GM19372 (cell line): ENCODE results near the gene NAGK.
A peak's percentile ranks its signal among the peaks of the same experiment; 100 is the strongest.
"Not testable (repeated sequence)": the region's sequence is repeated elsewhere in the genome, so short reads cannot be mapped to it uniquely, and the experiment has no call there.

Source experiments
- ATAC-seq: cut with Tn5 transposase; IDR thresholded peaks from one replicate; pipeline ENCODE4 v1.9.1; 2021; ENCODE audit warnings: mild to moderate bottlenecking, low read depth, moderate library complexity; ENCODE audit not compliant: unreplicated experiment

Gene NAGK

DNA sequence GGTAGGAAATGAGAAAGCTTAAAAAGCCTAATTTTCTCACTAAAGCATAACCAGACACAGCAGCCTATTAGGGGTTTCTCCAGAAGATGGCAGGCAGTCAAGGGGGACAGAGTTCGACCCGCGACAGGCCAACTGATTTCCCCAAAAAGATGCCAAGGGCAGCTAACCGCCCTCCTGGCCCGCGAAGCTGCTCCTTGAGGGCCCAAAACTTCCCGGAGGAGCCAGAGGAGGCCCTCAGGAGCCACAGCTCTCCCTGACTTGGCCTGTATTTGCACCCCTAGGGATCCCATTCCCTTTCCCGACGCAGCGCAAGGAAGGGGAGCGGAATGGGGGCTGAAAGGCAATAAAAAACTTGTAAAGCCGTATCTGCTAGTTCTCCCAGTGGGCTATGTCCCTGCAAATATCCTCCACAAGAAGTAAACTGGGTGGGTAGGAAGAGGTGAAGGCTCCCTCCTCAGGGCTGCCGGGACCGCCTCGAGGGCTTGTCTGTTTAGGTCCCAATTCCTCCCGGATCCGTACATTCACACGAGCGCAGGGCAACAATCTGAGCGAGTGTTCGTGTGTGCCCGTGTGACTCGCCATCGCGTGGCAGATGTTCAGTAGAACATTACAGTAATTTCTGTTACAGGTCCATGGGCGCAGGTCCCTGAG, 756 bp upstream of the NAGK start:
- ATAC-seq: no peak

DNA sequence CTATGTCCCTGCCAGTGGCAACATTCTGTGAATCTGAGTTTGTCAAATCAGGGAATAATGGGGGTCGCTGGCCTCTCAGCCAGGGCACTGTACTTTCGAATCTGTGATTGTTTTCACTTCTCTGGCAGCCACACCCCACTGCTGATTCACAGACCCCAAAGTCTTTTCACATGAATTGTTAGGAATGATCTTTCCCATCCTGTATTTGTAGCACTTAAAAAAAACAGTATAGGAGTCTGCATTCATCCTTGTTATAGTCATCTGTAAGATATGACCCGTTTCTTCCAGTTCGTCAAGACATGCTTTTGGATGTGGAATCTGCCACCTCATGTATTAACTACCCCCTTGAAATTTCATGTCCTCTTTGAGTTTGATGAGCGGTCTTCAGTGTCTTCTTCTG, 928 bp downstream of the NAGK start:
- no peak for ATAC-seq

DNA sequence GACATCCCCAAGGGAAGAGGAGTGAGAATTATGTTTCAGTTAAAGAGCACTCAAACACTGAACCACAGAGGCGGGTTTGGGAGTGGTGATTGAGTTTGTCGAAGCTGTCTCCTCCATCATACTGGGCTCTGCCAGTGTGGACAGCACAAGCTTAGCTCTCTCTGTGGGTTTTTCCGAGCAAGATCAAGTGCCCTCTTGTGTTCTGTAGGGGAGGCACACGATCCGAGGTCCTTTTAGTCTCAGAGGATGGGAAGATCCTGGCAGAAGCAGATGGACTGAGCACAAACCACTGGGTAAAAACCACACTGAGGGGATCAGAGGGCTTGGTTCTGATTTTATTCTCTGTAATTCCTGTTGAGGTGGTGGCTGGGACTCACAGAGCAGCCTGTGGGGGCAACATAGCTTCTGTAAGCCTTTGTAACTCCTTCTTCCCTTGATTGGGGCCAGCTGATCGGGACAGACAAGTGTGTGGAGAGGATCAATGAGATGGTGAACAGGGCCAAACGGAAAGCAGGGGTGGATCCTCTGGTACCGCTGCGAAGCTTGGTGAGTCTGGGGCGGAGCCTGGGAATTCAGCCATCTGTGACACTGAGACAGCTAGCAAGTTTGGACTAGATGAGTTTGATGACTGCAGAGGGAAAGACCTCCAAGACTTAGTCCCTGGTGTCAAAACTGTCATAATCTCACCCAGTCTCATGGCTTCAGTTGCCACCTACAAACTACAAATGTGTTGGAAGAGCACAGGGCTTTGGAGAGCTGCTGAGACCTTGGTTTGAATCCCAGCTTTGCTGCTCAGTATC, 2.0 kb downstream of the NAGK start:
- no peak for ATAC-seq

DNA sequence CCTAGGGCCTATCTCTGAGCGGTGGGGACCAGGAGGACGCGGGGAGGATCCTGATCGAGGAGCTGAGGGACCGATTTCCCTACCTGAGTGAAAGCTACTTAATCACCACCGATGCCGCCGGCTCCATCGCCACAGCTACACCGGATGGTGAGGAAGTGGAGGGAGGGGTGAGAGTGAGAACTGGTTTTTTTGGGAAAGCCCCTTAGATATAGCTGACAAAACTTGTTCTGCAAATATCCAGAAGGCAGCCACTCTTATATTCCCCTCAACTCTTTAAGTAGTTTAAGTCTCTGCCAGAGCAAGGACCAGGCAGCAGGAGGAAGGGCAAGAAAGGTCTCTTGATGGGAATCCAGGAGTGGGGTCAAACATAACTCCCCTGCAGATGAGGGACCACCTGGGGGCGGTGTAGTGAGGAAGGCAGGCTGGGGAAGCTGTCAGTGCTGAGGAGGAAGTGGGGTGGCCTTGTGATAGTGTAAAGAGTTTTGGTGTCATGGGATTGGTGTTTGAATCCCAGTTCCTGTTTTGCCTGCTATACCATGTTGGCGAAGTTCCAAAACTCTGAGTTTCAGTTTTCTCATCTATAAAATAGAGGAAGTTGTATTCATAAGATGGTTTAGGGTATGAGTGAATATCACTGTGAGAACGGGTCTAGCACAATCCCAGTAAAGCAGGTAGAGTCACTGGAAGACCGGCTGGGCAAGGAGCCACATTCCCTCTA, 3.4 kb downstream of the NAGK start:
- peak; percentile 36 for ATAC-seq

DNA sequence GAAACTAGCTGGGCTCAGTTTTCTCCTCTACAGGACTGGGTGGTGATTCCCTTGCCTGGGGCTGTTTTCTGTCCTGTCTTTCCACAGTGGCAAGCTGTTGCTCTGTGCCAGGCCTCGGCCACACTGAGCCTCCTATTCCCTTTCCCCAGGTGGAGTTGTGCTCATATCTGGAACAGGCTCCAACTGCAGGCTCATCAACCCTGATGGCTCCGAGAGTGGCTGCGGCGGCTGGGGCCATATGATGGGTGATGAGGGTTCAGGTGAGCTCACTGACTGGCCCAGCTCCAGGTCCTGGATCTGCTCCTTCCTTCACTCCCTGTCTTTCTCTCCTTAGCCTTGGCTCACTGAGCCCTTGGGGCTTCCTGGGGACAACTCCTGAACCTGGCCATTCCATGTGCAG, 4.0 kb downstream of the NAGK start:
- no peak for ATAC-seq

DNA sequence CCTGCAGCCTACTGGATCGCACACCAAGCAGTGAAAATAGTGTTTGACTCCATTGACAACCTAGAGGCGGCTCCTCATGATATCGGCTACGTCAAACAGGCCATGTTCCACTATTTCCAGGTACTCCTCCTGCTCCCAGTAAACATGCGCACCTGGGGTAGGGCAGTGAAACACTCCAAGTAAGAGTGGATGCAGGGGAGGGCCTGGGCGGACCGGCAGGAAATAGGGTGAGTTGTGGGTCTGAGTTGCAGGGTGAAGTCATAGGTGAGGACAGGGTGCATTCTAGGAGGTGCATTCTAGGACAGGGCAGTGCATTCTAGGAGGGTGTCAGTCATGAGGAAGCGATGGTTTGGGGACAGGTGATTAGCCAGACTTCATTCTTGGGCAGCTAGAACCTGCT, 5.0 kb downstream of the NAGK start:
- ATAC-seq: no peak

DNA sequence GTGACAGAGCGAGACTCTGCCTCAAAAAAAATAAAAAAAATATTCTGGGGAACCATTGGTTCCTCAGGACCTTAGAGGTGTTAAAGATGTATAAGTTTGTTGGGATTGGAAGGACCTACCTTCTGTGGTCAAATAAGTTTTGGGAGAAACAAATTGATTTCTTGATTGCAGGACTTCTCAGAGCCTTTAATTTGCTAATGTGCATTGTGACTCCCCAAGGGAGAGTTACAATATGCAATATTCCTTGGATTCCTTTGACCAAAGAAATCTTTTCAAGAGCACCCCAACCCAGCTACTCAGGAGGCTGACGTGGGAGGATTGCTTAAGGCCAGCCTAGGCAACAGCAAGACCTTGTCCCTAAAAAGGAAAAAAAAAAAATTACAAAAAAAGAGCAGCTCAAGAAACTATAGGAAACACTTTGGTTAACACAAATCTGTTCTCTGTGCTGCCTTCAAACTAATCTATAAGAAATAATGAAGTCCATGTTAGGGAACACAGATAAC, 6.5 kb downstream of the NAGK start:
- ATAC-seq: no peak

DNA sequence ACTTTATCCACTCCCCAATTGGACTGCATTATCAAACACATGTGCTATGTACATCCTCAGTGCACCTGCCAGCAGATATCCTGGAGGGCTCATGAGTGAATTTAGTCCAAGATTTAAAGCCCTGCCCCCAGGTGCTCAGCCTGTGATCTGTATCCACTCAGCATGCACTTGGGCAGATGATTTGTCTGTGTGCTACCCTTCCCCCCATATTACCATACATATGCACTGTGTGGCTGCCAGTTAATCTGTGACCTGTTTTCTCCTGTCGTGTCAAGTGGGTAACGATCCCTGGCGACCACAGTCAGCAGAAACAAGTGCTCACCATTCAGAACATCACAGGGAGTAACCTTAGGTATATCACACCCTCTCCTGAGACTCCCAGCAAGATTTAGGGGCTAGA, 10.2 kb downstream of the NAGK start:
- no peak for ATAC-seq

DNA sequence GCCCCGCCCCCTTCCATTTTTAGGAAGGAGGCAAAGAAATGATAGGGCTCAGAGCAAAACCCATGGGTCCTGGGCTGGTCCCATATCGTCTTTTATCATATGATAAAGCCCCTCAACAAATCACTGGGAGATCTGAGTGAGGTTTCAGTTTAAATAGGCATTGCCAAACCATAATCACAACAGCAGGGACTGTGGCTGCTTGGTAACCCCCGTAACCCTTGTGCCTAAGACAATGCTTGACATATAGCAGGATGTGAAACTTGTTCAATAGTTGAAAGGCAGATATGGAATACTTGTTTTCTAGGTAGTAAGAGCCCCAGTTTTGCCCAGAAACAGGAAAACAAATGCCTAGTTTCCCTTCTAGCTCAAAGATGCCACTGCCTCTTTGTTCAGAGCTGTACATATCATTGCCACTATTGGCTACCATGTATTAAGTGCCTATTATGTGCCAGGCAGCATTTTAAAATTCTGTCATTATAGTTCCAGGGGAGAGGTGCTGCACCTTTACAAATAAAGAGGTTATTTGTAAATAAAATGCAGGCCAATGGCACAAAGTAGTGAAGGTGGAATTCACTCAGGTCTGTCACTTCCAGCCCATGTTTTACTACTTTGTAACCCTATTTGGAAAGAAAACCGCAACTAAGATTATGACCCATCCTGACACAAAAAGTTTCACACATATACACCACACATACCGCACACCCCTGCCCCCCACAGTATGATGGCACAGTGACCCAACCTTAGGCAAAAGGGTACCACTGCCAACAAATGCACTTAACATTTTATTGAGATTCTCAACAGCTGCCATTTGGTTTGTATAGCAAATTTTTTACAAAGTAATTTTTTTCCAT, 14.2 kb downstream of the NAGK start:
- no peak for ATAC-seq

DNA sequence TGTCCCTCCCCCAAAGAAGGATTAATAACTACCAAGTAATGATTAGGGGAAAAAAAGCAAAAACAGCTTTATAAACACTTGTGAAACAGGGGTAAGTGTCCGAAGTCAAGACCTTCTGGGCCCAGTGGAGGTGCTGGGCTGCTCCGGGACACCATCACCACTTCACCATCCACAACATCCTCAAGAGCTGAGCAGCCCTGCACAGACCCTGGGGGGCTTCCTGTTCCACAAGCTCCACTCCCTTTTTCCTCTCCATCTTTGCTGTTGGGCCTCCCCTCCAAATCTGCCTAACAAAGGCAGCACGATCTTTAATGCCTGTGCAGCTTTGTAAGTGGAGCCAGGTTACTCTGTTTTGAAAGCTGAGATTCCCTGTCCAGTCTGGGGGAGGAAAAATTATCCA, 14.8 kb downstream of the NAGK start:
- not testable (repeated sequence) for ATAC-seq

DNA sequence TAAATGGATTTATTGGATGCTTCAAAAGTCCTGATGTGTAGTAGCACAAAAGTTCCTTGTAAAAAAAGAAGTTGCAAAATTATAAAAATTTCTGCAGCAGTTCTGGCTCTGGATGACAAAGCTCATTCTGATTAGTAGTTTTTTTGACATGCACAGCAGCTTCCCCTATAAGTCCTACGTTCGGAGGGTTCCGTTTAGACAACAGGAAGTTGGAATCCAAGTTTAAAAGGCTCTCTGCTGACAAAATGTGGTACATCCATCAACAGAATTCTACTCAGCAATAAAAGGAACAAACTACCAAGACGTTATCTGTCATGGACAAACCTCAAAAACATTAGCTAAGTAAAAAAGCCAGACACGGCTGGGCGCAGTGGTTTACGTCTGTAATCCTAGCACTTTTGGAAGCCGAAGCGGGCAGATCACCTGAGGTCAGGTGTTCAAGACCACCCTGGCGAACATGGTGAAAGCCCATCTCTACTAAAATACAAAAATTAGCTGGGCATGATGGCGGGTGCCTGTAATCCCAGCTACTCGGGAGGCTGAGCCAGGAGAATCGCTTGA, 15.4 kb downstream of the NAGK start:
- ATAC-seq: not testable (repeated sequence)

DNA sequence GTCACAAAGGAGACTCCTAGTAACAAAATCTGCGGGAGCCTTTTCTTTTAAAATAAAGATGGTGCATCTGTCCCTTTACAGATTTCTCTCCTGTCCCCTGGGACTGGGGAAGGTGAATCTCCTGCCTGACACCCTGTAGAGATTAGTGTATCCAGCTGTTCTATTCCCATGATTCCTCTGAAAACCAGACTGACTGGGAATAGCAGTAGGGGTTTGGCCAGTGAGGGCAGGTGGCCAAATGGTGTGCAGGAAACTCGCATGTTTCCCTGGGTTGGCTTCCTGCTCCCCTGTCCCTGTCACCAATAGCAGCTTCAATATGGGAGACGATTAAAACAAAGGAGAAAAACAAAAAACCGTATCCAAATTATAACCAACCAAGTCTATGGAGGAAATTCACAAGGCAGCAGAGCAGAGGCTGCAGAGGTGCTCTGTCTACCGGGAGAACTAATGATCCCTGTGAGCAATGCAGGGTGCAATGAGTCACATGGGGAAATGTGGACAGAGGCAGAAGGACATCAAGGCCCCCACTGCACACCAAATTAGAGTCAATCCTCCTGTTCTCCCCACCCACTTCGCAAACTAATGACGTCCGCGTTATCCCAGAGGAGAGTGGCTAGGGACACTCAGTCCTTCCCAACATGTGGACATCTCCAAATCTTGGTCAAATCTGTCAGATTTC, 17.0 kb downstream of the NAGK start:
- not testable (repeated sequence) for ATAC-seq

DNA sequence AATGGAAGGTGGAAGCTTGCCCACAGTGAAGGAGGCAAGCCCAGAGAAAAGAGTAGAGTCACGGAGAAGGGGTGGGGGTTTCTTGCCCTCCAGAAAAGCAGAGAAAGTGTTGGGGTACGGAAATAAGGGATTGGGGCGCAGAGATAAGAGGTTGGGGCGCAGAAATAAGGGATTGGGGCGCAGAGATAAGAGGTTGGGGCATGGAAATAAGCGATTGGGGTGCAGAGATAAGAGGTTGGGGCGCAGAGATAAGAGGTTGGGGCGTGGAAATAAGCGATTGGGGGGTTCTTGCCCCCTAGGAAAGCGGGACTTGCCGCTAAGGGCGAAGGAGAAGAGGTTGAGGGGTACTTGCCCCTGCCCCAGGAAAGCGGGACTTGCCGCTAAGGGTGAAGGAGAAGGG, 21.0 kb downstream of the NAGK start:
- ATAC-seq: not testable (repeated sequence)

DNA sequence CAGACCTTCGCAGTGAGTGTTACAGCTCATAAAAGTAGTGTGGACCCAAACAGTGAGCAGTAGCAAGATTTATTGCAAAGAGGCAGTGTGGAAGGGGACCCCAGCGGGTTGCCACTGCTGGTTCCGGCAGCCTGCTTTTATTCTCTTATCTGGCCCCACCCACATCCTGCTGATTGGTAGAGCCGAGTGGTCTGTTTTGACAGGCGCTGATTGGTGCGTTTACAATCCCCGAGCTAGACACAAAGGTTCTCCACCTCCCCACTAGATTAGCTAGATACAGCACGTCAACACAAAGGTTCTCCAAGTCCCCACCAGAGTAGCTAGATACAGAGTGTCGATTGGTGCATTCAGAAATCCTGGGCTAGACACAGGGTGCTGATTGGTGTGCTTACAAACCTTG, 23.4 kb downstream of the NAGK start:
- ATAC-seq: not testable (repeated sequence)

DNA sequence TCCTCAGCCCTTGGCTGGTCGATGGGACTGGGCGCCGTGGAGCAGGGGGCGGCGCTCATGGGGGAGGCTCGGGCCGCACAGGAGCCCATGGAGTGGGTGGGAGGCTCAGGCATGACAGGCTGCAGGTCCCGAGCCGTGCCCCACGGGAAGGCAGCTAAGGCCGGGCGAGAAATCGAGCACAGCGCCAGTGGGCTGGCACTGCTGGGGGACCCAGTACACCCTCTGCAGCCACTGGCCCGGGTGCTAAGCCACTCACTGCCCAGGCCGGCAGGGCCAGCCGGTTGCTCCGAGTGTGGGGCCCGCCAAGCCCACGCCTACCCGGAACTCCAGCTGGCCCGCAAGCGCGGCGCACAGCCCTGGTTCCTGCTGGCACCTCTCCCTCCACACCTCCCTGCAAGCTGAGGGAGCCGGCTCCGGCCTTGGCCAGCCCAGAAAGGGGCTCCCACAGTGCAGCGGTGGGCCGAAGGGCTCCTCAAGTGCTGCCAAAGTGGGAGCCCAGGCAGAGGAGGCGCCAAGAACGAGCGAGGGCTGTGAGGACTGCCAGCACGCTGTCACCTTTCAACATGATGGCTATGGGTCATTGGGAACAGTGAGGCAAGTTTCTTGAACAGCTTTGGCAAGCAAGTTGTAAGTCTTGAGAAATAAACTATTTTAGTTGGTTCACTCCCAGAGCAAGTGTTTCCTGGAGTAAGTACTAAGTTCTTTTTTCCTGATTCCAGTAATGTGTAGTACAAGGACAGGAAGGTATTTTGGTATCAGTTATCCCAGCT, 24.2 kb downstream of the NAGK start:
- ATAC-seq: not testable (repeated sequence)

DNA sequence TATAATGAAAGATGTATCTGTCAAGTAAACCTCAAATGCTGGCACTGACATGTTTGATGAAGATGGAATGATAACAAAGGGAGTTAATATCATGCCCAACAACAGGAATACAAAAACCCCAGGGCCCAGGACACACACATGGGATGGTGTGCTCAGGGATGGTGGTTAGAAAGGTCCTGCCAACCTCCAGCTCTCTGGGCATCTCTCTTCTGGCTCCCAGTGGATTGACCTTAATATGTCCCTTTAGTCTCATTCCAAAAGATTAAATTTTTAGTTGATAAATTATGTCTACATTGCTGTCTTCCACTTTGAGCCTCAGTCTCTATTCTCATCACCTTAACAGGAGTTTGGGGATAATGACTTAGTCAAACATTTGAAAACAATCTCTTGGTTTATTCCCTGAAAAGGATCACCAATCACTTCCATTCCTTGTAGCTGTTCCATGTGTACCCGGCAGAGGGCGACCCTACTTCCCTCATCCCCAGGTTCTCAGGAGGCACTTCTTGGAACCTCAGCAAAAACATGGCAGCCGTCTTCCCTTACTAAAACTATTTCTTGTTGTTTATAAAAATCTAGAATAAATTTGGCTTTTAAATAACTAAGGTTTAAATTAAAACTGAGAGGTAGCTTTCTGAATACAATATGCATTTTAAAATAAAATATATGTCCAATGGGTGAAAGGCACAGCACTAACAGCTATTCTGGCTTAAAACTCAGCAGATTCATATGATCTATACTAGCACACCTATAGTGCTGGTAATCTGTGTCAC, 31.9 kb downstream of the NAGK start:
- peak; percentile 65 for ATAC-seq

DNA sequence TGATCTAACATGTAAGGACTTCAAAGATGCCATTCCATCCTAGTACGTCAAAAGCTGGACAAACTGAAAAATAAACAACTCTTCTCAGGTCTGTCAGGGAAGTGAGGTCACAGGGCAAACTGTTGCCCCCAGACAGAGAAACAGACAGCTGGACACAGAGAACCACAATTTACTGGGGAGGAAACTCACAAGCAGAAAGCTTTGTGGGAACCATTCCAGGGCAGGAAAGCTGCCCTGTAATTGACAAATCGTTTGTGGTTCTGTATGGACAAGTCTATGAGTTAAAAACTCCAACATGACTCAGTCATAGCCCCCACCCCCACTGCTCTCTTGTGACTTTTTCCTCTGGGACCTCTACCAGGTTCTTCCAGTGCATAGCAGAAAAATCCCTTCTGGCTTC, 33.2 kb downstream of the NAGK start:
- no peak for ATAC-seq
